Adrenal gland (tissue), 12 donors: ENCODE data around the gene BDKRB1. TPM values are rescaled to one million over a fixed set of nuclear protein-coding genes. Genes with fewer than 3 reads are reported as not detected.

Experiments used
- DNase-seq, 7 donors: peaks; one replicate each; pipeline ENCODE4 v3.0.0-alpha.2; 2019 to 2020
- H3K27ac ChIP-seq, 5 donors: fragments of 200-600 bp; sonication (generic) in 4 of 5; 1 replicate in 3 of 5; 2 replicates in 2 of 5; pipeline versions ENCODE4 v1.5.1 to v1.8.0; 2016 to 2020; ENCODE audit warnings: mild to moderate bottlenecking in 1 of 5
- H3K27me3 ChIP-seq: fragments of 200-600 bp; 2 replicates; pipeline ENCODE4 v1.8.0; 2021
- H3K36me3 ChIP-seq, 2 donors: fragments of 200-600 bp; replicated peaks in 1 of 2; 1 replicate in 1 of 2; 2 replicates in 1 of 2; pipeline versions ENCODE4 v1.5.1 to v1.8.0; 2018 to 2022
- H3K4me1 ChIP-seq, 2 donors: fragments of 200-600 bp; replicated peaks in 1 of 2; 1 replicate in 1 of 2; 2 replicates in 1 of 2; pipeline versions ENCODE4 v1.5.1 to v1.8.0; 2018 to 2021
- H3K4me3 ChIP-seq, 4 donors: fragments of 200-600 bp; sonication (generic) in 3 of 4; one replicate each; pipeline ENCODE4 v1.5.1; 2016 to 2018
- H3K9me3 ChIP-seq, 3 donors: fragments of 200-600 bp; sonication (generic) in 1 of 3; replicated peaks in 1 of 3; 1 replicate in 2 of 3; 2 replicates in 1 of 3; pipeline versions ENCODE4 v1.5.1 to v1.8.0; 2016 to 2021
- POLR2A ChIP-seq, 2 donors: fragments of 450-650 bp; IDR thresholded peaks; one replicate each; pipeline ENCODE4 v1.6.1; 2017; ENCODE audit warnings: antibody characterized with exemption in 2 of 2, mild to moderate bottlenecking in 2 of 2, moderate library complexity in 1 of 2
- WGBS, 4 donors: extraction: QIAGEN DNeasy Blood & Tissue Kit in 2 of 4; methylation state at CpG; one replicate each; pipeline versions ENCODE4 v1.1.5 to v1.1.7; 2013 to 2017; 5-methylcytosine and 5-hydroxymethylcytosine counted together
- intact Hi-C, 2 donors: fragments of 100-400 bp; cut with DNase I; formaldehyde crosslinking; loops; one replicate each; pipeline versions ENCODE4 v1.14.1 to v1.15.0; 2022 to 2023
- polyA plus RNA-seq, 3 donors: library from polyadenylated mRNA; stranded (reverse); fragments of 200-250 nt in 2 of 3; fragments of 350-450 nt in 1 of 3; fragmentation: Illumina TruSeq in 1 of 3; extraction: RNeasy Lipid Tissue Mini Kit (QIAGEN cat#74804) in 1 of 3; gene quantifications; one replicate each; pipeline ENCODE4 v1.2.3, GENCODE V29; 2013 to 2014
- total RNA-seq, 9 donors: library from RNA; depleted of rRNA in 4 of 9; stranded (reverse); fragments of >200 nt in 4 of 9; fragments of 120-200 nt in 1 of 9; fragmentation: NEBNext Ultra II Directional in 1 of 9; extraction: Animal tissue kit (Norgen Biotek cat#: 25700) in 1 of 9; gene quantifications; one replicate each; pipeline versions ENCODE4 v1.1.0 to v1.2.4, GENCODE V29; 2013 to 2023
- TF ChIP-seq, protein P1 (sequence below), 6 experiments: fragments of 450-650 bp in 4 of 6; fragments of 200-600 bp in 2 of 6; sonication (generic) in 1 of 6; IDR thresholded peaks; 1 replicate in 5 of 6; 2 replicates in 1 of 6; pipeline versions ENCODE4 v1.5.1 to v1.8.0; 2016 to 2021; ENCODE audit warnings: antibody characterized with exemption in 6 of 6, mild to moderate bottlenecking in 2 of 6, moderate library complexity in 1 of 6
- donor health status: healthy with polysubstance abuse.
- donor health status: Bipolar disorder and iron deficiency.
- donor health status: DM: yes; HTN: yes; CAD: no.
- donor health status: DM: no; HTN: no; CAD: no.
- donor health status: DM: no; HTN: no; CAD: no.
- donor health status: DM: yes; HTN: yes; CAD: no.

The BDKRB1 gene
- total and polyA plus RNA-seq, 12 donors, result 0.25 to 0.98 (median 0.88) TPM; not detected in 9

DNA sequence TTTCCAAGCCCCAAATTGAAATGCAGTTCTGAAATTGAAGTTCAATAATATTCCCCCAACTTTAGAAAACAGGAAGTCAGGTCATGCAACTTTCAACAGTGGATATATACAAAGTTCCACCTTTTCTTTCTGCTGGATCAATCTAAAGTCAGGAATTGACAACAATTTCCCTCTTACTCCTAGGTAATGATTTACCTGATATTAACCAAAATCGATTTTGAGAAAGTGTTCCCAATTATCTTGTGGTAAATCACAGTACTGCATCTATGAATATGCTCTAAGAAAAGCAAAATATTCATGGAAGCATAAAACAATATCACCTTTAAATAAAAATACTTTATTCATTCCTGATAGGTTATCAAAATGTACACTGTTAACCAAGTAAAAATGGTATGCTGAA, 28.4 kb downstream of the BDKRB1 start:
- intact Hi-C loops, result no loop called here
- no peak for DNase-seq
- no peak overlapping the region for H3K27ac ChIP-seq
- TF ChIP-seq, protein P1, sequence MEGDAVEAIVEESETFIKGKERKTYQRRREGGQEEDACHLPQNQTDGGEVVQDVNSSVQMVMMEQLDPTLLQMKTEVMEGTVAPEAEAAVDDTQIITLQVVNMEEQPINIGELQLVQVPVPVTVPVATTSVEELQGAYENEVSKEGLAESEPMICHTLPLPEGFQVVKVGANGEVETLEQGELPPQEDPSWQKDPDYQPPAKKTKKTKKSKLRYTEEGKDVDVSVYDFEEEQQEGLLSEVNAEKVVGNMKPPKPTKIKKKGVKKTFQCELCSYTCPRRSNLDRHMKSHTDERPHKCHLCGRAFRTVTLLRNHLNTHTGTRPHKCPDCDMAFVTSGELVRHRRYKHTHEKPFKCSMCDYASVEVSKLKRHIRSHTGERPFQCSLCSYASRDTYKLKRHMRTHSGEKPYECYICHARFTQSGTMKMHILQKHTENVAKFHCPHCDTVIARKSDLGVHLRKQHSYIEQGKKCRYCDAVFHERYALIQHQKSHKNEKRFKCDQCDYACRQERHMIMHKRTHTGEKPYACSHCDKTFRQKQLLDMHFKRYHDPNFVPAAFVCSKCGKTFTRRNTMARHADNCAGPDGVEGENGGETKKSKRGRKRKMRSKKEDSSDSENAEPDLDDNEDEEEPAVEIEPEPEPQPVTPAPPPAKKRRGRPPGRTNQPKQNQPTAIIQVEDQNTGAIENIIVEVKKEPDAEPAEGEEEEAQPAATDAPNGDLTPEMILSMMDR (IDR thresholded peaks at IDR 0.05), result no peak
- no peaks in the 10 kb centered on the region for H3K4me1 ChIP-seq
- H3K36me3 ChIP-seq, result peaks cover 0 to 26% of the 10 kb centered on the region in 2 donors
- WGBS, 4 donors, result 74 to 79% (median 75%) methylated on average over 1 of the region's 1 CpG
- H3K4me3 ChIP-seq, result no peak overlapping the region
- H3K9me3 ChIP-seq, result no peaks in the 10 kb centered on the region
- H3K27me3 ChIP-seq, result no peaks in the 10 kb centered on the region

DNA sequence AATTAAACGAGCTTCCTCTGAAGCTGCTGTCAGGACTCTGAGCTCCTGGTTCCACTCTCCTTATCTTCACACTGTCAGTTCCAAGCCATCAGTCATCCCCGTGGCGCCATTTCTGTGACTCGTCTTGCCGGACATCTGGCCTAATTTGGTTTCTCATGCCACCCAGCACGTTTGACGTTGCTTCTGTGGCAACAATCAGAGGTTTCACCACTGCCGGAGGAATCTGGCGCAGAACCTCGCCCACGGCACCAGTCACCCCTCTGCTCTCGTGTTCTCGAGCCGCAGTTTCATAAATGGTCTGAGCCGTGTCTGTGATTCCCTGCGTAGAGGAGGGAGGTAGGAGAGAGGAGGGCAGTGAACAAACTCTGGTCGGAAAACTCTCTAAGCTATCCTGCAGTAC, 29.7 kb downstream of the BDKRB1 start:
- 69 to 76% (median 70%) methylated on average over 17 of the region's 17 CpGs for WGBS, 4 donors
- peak overlapping the region in 3 of 5 donors; percentile 4 to 48 (median 31) for H3K27ac ChIP-seq
- no peaks in the 10 kb centered on the region for H3K9me3 ChIP-seq
- H3K4me3 ChIP-seq, result no peak overlapping the region
- H3K27me3 ChIP-seq, result no peaks in the 10 kb centered on the region
- TF ChIP-seq POLR2A (IDR thresholded peaks at IDR 0.05), result no peak
- TF ChIP-seq, protein P1 (IDR thresholded peaks at IDR 0.05), result no peak
- no peaks in the 10 kb centered on the region for H3K4me1 ChIP-seq
- H3K36me3 ChIP-seq, result peaks cover 0 to 38% of the 10 kb centered on the region in 2 donors
- intact Hi-C loops, result no loop called here
- DNase-seq, result peak; percentile 33 to 94 (median 40)

DNA sequence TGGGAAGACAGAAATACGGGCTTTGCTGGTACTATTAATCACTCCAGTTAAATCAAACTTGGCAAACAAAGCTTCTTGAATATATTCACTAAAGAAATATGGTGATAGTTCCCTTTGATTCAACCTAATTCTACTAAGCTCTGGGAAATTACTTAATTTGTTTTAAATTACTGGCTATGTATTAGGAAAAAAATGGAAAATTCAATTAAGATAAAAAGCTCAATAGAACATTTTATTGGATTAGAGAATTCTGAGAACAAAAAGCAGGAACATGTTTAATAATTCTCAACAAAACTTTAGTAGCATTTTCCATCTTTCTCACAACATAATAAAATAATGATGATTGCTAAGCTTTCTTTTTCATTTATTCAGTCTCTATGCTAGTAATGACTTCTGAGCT, 30.2 kb downstream of the BDKRB1 start:
- Histone ChIP-seq H3K27ac (peak overlapping the region in 2 of 5 donors; percentile 31 to 48), H3K36me3 (peaks cover 0 to 40% of the 10 kb centered on the region in 2 donors), H3K4me1 (no peaks in the 10 kb centered on the region), H3K27me3 (no peaks in the 10 kb centered on the region), H3K4me3 (no peak overlapping the region), H3K9me3 (no peaks in the 10 kb centered on the region)
- intact Hi-C loops, result no loop called here
- no peak for TF ChIP-seq POLR2A (IDR thresholded peaks at IDR 0.05)
- TF ChIP-seq, protein P1 (IDR thresholded peaks at IDR 0.05), result no peak
- WGBS, 4 donors, result 63 to 87% (median 76%) methylated on average over 1 of the region's 1 CpG
- DNase-seq, result no peak

DNA sequence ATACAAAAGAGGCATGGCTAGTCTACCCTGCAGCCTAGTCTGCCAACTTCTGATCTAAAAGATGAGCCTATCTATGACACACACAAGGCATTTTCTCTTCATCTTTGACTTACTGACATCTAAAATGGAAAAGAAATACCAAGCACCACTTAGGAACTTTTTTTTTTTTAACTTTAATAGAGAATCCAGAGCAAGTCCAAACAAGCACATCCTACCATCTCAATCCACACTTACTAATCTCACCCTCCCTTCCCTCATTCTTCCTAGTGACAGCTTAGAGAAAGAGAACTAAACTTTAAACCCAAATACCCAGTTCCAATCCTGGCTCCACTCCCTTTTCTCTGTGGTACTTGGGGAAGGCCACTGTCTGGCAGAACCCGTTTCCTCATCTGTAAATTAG, 31.8 kb downstream of the BDKRB1 start:
- no peak overlapping the region for H3K4me3 ChIP-seq
- no peaks in the 10 kb centered on the region for H3K9me3 ChIP-seq
- peak overlapping the region in 1 of 5 donors; percentile 46 for H3K27ac ChIP-seq
- 93 to 100% (median 94%) methylated on average over 1 of the region's 1 CpG for WGBS, 4 donors
- DNase-seq, result no peak
- peaks cover 0 to 44% of the 10 kb centered on the region in 2 donors for H3K36me3 ChIP-seq
- TF ChIP-seq, protein P1 (IDR thresholded peaks at IDR 0.05), result no peak
- TF ChIP-seq POLR2A (IDR thresholded peaks at IDR 0.05), result no peak
- H3K27me3 ChIP-seq, result no peaks in the 10 kb centered on the region
- H3K4me1 ChIP-seq, result no peaks in the 10 kb centered on the region
- intact Hi-C loops, result no loop called here
